IMR-90 (cell line): Measurements from ENCODE around the gene XAB2. TPM values are rescaled to one million over a fixed set of nuclear protein-coding genes. Genes with fewer than 3 reads are reported as not detected.

ENCODE experiments used
- ATAC-seq: fragments of 200-7000 bp; cut with Tn5 transposase; 2 replicates; pipeline ENCODE4 v1.9.1; 2020; ENCODE audit warnings: low read depth, mild to moderate bottlenecking, moderate library complexity
- BruUV-seq: library from RNA; stranded (reverse); fragments of 400-500 nt; replicated peaks from 2 replicates; lab custom pipeline; 2021; lab: Mats Ljungman, UMichigan
- CTCF ChIA-PET: fragments of 300-600 bp; formaldehyde crosslinking; extraction: SDS; loops from one replicate; lab custom pipeline; 2021; ENCODE audit warnings: antibody characterized with exemption; lab: Yijun Ruan, JAX
- POLR2A ChIA-PET: fragments of 300-600 bp; sonication (Branson Sonifier 250); formaldehyde crosslinking; loops from one replicate; lab custom pipeline; 2022; ENCODE audit warnings: antibody characterized with exemption; ENCODE audit not compliant: unreplicated experiment; lab: Charles Lee
- DNase-seq: peaks from one replicate; pipeline ENCODE4 v3.0.0; 2013
- H2AFZ ChIP-seq: replicated peaks from 2 replicates; pipeline ENCODE3; 2013; ENCODE audit warnings: low read length, mild to moderate bottlenecking; ENCODE audit not compliant: poor library complexity
- H2AK5ac ChIP-seq: 2 replicates; pipeline ENCODE4 v1.6.1; 2013; ENCODE audit warnings: low read depth, low read length, inconsistent platforms
- H2AK9ac ChIP-seq: replicated peaks from 2 replicates; pipeline ENCODE3; 2013; ENCODE audit warnings: mild to moderate bottlenecking, low read depth, low read length, moderate library complexity; ENCODE audit not compliant: poor library complexity
- H2BK120ac ChIP-seq: 2 replicates; pipeline ENCODE4 v1.6.1; 2013; ENCODE audit warnings: low read depth, low read length, inconsistent platforms
- H2BK15ac ChIP-seq: 3 replicates; pipeline ENCODE4 v1.6.1; 2013; ENCODE audit warnings: low read depth, low read length, inconsistent platforms
- H2BK20ac ChIP-seq: 2 replicates; pipeline ENCODE4 v1.6.1; 2013; ENCODE audit warnings: low read depth, mild to moderate bottlenecking, inconsistent platforms, low read length, moderate library complexity
- H2BK5ac ChIP-seq: 2 replicates; pipeline ENCODE4 v1.6.1; 2013; ENCODE audit warnings: mild to moderate bottlenecking, low read depth, low read length, inconsistent platforms; ENCODE audit not compliant: poor library complexity, severe bottlenecking
- H3K14ac ChIP-seq: replicated peaks from 2 replicates; pipeline ENCODE4 v1.6.1; 2013; ENCODE audit warnings: low read depth, low read length, inconsistent platforms
- H3K18ac ChIP-seq: 2 replicates; pipeline ENCODE4 v1.6.1; 2013; ENCODE audit warnings: low read depth, low read length, control low read depth
- H3K23ac ChIP-seq: 2 replicates; pipeline ENCODE4 v1.6.1; 2013; ENCODE audit warnings: low read depth, low read length, inconsistent platforms
- H3K27ac ChIP-seq: 2 replicates; pipeline ENCODE4 v1.5.1; 2013; ENCODE audit warnings: mild to moderate bottlenecking, control low read depth, low read length; ENCODE audit not compliant: insufficient read depth
- H3K27me3 ChIP-seq: 2 replicates; pipeline ENCODE4 v1.6.1; 2013; ENCODE audit warnings: low read length; ENCODE audit not compliant: control insufficient read depth, insufficient read depth
- H3K36me3 ChIP-seq: 2 replicates; pipeline ENCODE4 v1.6.1; 2013; ENCODE audit warnings: low read length, mixed read lengths; ENCODE audit not compliant: control insufficient read depth, insufficient read depth
- H3K4ac ChIP-seq: 2 replicates; pipeline ENCODE4 v1.6.1; 2013; ENCODE audit warnings: low read depth, low read length, inconsistent platforms
- H3K4me1 ChIP-seq: 2 replicates; pipeline ENCODE4 v1.6.1; 2013; ENCODE audit warnings: low read length, mixed read lengths; ENCODE audit not compliant: control insufficient read depth, insufficient read depth
- H3K4me2 ChIP-seq: 2 replicates; pipeline ENCODE4 v1.6.1; 2013; ENCODE audit warnings: low read depth, mild to moderate bottlenecking, control low read depth, low read length, moderate library complexity
- H3K4me3 ChIP-seq: 2 replicates; pipeline ENCODE4 v1.5.1; 2013; ENCODE audit warnings: low read depth, mild to moderate bottlenecking, control low read depth, low read length, moderate library complexity; ENCODE audit not compliant: insufficient read depth
- H3K56ac ChIP-seq: 2 replicates; pipeline ENCODE4 v1.6.1; 2013; ENCODE audit warnings: low read length, inconsistent platforms; ENCODE audit not compliant: insufficient read depth; ENCODE audit errors: extremely low read depth
- H3K79me1 ChIP-seq, 2 experiments: 2 replicates each; pipeline ENCODE4 v1.6.1; 2013; ENCODE audit warnings: low read length in 2 of 2, inconsistent platforms in 1 of 2, low read depth in 1 of 2
- H3K9ac ChIP-seq: 2 replicates; pipeline ENCODE4 v1.6.1; 2013; ENCODE audit warnings: low read depth, low read length, control low read depth
- H3K9me1 ChIP-seq: 2 replicates; pipeline ENCODE4 v1.6.1; 2013; ENCODE audit warnings: low read length, inconsistent platforms; ENCODE audit not compliant: insufficient read depth
- H3K9me3 ChIP-seq: 2 replicates; pipeline ENCODE4 v1.6.1; 2013; ENCODE audit warnings: low read length; ENCODE audit not compliant: control insufficient read depth, insufficient read depth
- H4K20me1 ChIP-seq: 2 replicates; pipeline ENCODE4 v1.6.1; 2013; ENCODE audit warnings: low read length, inconsistent platforms; ENCODE audit not compliant: insufficient read depth
- H4K5ac ChIP-seq: 2 replicates; pipeline ENCODE4 v1.6.1; 2013; ENCODE audit warnings: mild to moderate bottlenecking, low read depth, low read length, control low read depth
- H4K8ac ChIP-seq, 2 experiments: 2 replicates each; pipeline ENCODE4 v1.6.1; 2013; ENCODE audit warnings: low read depth in 2 of 2, low read length in 2 of 2, control low read depth in 1 of 2, inconsistent platforms in 1 of 2
- H4K91ac ChIP-seq: 2 replicates; pipeline ENCODE4 v1.6.1; 2013; ENCODE audit warnings: low read depth, low read length, inconsistent platforms; ENCODE audit not compliant: insufficient read depth
- BHLHE40 ChIP-seq: fragments of 150-350 bp; IDR thresholded peaks from 2 replicates; pipeline ENCODE4 v1.6.1; 2016; ENCODE audit warnings: mild to moderate bottlenecking, low read depth, low read length
- CEBPB ChIP-seq: IDR thresholded peaks from 2 replicates; pipeline ENCODE4 v1.6.1; 2012; ENCODE audit warnings: low read depth, low read length, improper control_type of control experiment
- ELK1 ChIP-seq: fragments of 150-350 bp; IDR thresholded peaks from 2 replicates; pipeline ENCODE4 v1.6.1; 2016; ENCODE audit warnings: low read depth, mild to moderate bottlenecking, low read length, moderate library complexity, borderline replicate concordance
- FOS ChIP-seq: fragments of 150-350 bp; IDR thresholded peaks from 2 replicates; pipeline ENCODE4 v1.6.1; 2016; ENCODE audit warnings: low read depth, low read length
- MAFK ChIP-seq: IDR thresholded peaks from 2 replicates; pipeline ENCODE4 v1.6.1; 2012; ENCODE audit warnings: low read depth, low read length, improper control_type of control experiment
- MAZ ChIP-seq: IDR thresholded peaks from 2 replicates; pipeline ENCODE4 v1.6.1; 2012; ENCODE audit warnings: low read depth, mild to moderate bottlenecking, low read length, improper control_type of control experiment, moderate library complexity, borderline replicate concordance
- MXI1 ChIP-seq: IDR thresholded peaks from 2 replicates; pipeline ENCODE4 v1.6.1; 2012; ENCODE audit warnings: low read depth, mild to moderate bottlenecking, low read length, moderate library complexity, borderline replicate concordance
- NFE2L2 ChIP-seq: fragments of 150-350 bp; IDR thresholded peaks from 2 replicates; pipeline ENCODE4 v1.6.1; 2016; ENCODE audit warnings: low read depth, mild to moderate bottlenecking, low read length
- POLR2A ChIP-seq: IDR thresholded peaks from 2 replicates; pipeline ENCODE4 v1.6.1; 2012; ENCODE audit warnings: mild to moderate bottlenecking, low read depth, low read length
- RAD21 ChIP-seq: IDR thresholded peaks from 2 replicates; pipeline ENCODE4 v1.6.1; 2012; ENCODE audit warnings: low read length, improper control_type of control experiment
- RCOR1 ChIP-seq: IDR thresholded peaks from 2 replicates; pipeline ENCODE4 v1.6.1; 2012; ENCODE audit warnings: mild to moderate bottlenecking, low read length, improper control_type of control experiment; ENCODE audit not compliant: insufficient replicate concordance
- RFX5 ChIP-seq: IDR thresholded peaks from 2 replicates; pipeline ENCODE4 v1.8.0; 2012; ENCODE audit warnings: low read depth, mild to moderate bottlenecking, low read length, moderate library complexity
- USF2 ChIP-seq: fragments of 150-350 bp; IDR thresholded peaks from 2 replicates; pipeline ENCODE4 v1.6.1; 2017; ENCODE audit warnings: mild to moderate bottlenecking, antibody characterized with exemption, low read length, low read depth
- WGBS, 2 experiments: methylation state at CpG; one replicate each; pipeline versions ENCODE4 v1.1.5 to v1.1.7; 2013; ENCODE audit warnings: missing lambda C conversion rate in 2 of 2; ENCODE audit not compliant: insufficient read length in 1 of 2; ENCODE audit errors: extremely low coverage in 2 of 2; 5-methylcytosine and 5-hydroxymethylcytosine counted together
- dilution Hi-C: fragments of 300-500 bp; cut with HindIII; formaldehyde crosslinking; loops from one replicate; pipeline ENCODE4 v1.14.3; 2018; ENCODE audit warnings: low sequenced_read_pairs; ENCODE audit not compliant: unreplicated experiment
- in situ Hi-C: fragments of 300-500 bp; cut with MboI; formaldehyde crosslinking; loops from 3 replicates; pipeline ENCODE4 v1.14.3; 2019; ENCODE audit warnings: low sequenced_read_pairs, inconsistent platforms, mixed read lengths
- intact Hi-C: fragments of 100-400 bp; cut with micrococcal nuclease; formaldehyde crosslinking; loops from 2 replicates; pipeline ENCODE4 v1.10.0; 2022
- polyA plus RNA-seq, 3 experiments: library from polyadenylated mRNA; depleted of rRNA; stranded (reverse); fragments of >200 nt; gene quantifications; 2 replicates each; pipeline ENCODE4 v1.2.3, GENCODE V29; 2012; ENCODE audit warnings: low replicate concordance in 1 of 3
- total RNA-seq: library from RNA; depleted of rRNA; stranded (reverse); fragments of >200 nt; gene quantifications from 2 replicates; pipeline ENCODE4 v1.2.3, GENCODE V29; 2012

The XAB2 gene
- total and polyA plus RNA-seq, 2 of the 4 experiments (the other 2 are of a cell fraction): 29.9 to 34.4 TPM

- TF ChIP-seq MAFK (no peak), RAD21 (no peak)
Measured at GRCh38 chr19:7612282-7613274, 16.8 kb downstream of the XAB2 start (continued).

GRCh38 chr19:7611541-7612279, 17.6 kb downstream of the XAB2 start:
- dilution Hi-C loops (no loop called here), in situ Hi-C loops (no loop called here)
- TF ChIP-seq POLR2A: no peak
- TF ChIP-seq MXI1: no peak
- TF ChIP-seq RAD21: no peak
- no peak for TF ChIP-seq NFE2L2
- no peak for TF ChIP-seq MAZ
- TF ChIP-seq CEBPB: no peak
- no peak for TF ChIP-seq BHLHE40
- TF ChIP-seq MAFK: no peak
- TF ChIP-seq ELK1: no peak
- TF ChIP-seq RCOR1: no peak
- TF ChIP-seq FOS: no peak
- no peak for TF ChIP-seq USF2
- TF ChIP-seq RFX5: no peak

More at GRCh38 chr19:7611541-7612279, 17.6 kb downstream of the XAB2 start:
- Histone ChIP-seq H3K4me2 (no peak overlapping the region), H4K91ac (no peak overlapping the region), H3K27ac (no peak overlapping the region), H2AFZ (no peak overlapping the region), H3K79me1 (no peaks in the 10 kb centered on the region), H2BK120ac (no peak overlapping the region), H2BK5ac (no peak overlapping the region), H2AK5ac (no peak overlapping the region), H3K23ac (no peak overlapping the region), H3K27me3 (no peaks in the 10 kb centered on the region; the same call in 1 of the 2 replicates), H3K4me1 (no peaks in the 10 kb centered on the region), H2BK20ac (no peak overlapping the region), H4K5ac (no peak overlapping the region), H3K9me3 (no peaks in the 10 kb centered on the region), H3K14ac (no peak overlapping the region), H2AK9ac (no peak overlapping the region), H4K8ac (no peak overlapping the region), H3K18ac (no peak overlapping the region), H4K20me1 (no peaks in the 10 kb centered on the region), H3K9ac (no peak overlapping the region), H3K9me1 (no peaks in the 10 kb centered on the region), H3K56ac (no peak overlapping the region), H3K36me3 (no peaks in the 10 kb centered on the region), H2BK15ac (no peak overlapping the region), H3K4me3 (no peak overlapping the region), H3K4ac (no peak overlapping the region)
- WGBS, 2 experiments: 66% methylated on average over 22 of the region's 41 CpGs; no CpG with 5 or more reads in 1 of the 2 experiments
- intact Hi-C loops: no loop called here
- BruUV-seq: no TSS peak
- POLR2A ChIA-PET: no interaction called here
- no peak for DNase-seq
- ATAC-seq: no peak
- CTCF ChIA-PET: no interaction called here
